HG02884 (cell line): ENCODE measurements around the gene CCDC15.
"Not testable (repeated sequence)": the region's sequence is repeated elsewhere in the genome, so short reads cannot be mapped to it uniquely, and the experiment has no call there.

Source experiments
- ATAC-seq: cut with Tn5 transposase; IDR thresholded peaks from one replicate; pipeline ENCODE4 v1.9.1; 2021; ENCODE audit warnings: mild to moderate bottlenecking, moderate library complexity; ENCODE audit not compliant: unreplicated experiment

Gene CCDC15

DNA sequence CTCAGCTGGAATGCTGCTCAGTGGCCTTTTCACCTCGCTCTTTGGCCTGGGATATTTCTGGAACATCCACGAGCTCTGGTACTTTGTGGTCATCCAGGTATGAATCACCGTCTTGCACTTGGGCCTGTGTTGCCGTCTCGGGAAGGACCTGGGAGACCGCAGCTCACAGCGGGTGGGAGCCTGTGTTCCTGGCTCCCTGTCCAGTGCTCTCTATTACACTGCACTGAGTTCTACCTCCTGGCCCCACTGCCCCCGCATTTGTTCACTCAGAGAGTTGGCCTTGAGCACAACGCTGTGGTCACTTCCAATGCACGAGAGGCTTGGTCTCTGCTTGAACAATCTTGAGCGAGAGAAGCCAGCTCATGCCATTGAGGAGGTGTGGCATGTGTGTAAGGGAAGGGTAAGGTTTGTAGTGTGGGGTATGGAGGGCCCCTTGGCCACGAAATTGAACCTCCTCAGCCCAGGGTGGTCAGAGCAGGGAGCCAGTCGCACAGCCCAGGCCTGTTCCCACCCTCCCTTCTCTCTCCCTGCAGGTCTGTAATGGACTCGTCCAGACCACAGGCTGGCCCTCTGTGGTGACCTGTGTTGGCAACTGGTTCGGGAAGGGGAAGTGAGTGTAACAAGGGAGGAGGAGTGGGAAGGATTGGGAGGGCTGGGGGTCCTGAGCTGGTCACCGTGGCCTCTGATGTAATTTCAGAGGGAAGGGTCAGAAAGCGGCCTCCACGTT is 125.3 kb downstream of the CCDC15 start:
- ATAC-seq, result no peak

DNA sequence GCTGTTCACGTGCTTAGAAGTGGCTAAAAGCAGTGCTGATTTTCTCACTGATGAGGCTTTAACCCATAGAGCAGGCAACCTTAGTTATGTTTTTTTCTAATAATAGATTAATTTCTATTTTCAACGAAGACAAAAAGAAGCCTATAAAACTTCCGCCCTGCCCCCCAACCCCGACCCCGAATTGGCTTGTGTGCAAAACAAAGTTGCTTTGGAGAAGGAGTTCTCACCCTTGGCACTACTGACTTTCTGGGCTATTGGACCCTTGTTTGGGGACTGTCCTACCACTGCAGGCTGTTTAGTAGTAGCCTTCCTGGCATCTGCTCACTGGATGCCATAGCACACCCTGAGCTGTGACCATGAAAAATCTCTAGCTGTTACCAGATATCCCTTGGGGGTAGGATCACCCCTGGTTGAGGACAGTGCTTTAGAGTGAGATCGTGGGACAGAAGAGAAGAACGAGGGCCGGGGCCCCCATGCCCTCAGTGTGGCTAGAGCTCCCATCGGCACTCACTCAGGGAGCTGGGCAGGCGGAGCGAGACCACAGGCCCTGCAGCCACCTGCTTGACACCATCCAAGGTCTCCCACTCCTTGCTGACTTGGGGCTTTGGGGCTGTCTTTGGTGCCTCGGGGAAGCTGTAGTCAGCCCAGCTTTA is 126.0 kb downstream of the CCDC15 start:
- no peak for ATAC-seq

DNA sequence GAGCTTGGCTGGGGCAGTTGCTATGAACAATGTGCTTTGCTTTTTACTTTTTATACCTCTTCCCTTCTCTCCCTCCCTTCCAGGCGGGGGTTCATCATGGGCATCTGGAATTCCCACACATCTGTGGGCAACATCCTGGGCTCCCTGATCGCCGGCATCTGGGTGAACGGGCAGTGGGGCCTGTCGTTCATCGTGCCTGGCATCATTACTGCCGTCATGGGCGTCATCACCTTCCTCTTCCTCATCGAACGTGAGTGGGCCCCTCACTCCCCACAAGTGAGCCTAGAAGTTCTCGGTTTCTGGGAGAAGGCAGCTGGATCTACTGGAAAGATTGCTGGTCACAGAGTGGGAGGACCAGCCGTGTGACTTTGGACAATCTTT is 126.5 kb downstream of the CCDC15 start:
- ATAC-seq, result no peak

DNA sequence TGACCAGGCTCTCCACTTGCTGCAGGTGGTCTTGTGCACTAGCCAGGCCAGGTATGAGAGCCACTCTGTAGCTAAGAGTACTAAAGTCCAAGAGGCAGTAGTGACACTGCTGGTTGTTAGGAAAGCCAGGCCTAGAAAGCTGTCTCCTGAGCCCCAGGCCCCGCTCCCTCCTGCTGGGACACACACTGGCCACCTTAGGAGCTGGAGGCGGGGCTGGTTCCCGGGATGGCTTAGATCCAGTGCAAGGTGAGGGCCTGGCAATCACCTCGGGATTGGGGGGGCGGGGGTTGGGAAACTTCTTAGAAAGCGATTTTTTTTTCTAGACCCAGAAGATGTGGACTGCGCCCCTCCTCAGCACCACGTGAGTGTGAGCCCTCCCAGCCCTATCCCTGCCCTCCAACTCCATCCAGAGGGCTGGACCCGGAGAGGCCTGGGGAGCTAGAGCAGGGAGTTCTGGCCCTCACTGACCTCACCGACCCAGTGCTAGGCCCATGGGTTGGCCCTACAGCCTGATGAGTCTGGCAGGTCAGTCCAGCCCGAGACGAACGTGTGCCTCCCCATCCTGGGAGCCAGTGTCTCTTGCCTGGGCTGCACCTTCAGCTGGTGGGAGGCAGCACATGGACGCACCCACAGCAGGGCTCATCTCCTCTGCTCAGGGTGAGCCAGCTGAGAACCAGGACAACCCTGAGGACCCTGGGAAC is 127.2 kb downstream of the CCDC15 start:
- no peak for ATAC-seq

DNA sequence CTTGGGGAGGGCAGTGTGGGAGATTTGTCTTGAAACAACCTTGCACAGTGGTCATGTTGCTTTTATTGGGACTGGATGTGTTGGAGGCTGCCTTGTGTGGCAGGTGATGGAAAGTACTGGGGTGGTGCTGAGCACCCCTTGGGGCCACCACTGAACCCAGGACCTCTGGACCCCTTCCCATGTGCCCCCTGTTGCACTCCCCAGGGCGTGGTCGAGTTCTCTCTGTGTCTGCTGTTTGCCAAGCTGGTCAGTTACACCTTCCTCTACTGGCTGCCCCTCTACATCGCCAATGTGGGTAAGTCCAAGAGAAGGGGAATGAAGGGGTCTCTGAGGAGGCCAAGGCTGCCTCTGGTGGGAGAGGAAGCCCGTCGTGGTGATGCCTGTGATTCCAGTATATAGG is 128.0 kb downstream of the CCDC15 start:
- ATAC-seq, result no peak

DNA sequence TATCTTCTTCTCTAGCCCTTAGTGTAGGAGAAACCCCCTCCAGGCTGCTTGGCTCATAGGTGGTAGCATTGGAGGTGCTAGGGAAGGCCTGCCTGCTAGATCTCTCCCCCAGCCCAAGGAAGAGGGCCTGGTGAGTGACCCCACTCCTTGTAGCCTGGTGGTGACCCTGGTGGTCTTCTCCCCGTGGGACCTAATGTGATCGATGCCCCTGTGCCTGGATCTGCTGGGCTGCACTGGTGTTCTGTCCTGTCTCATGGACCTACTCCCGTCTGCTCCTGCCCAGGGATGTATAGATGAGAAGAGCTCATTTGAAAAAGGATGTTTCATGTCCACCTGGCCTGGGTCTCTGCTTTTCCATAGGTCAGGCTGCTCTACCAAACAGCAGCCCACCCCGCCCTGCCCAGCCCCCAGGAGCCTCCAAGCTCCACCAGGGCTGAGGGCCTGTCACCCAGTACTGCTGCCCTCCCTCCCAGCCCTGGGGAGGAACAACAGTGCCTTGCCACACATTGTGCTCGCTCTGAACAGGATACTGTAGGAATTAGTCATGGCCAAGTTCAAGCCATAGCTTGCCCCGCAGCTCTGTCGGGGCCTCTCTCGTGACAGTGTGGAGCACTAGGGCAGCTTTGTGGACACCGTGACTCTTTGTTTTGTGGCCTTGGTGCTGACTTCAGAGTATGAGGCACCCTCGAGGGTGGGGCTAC is 128.8 kb downstream of the CCDC15 start:
- ATAC-seq, result no peak

DNA sequence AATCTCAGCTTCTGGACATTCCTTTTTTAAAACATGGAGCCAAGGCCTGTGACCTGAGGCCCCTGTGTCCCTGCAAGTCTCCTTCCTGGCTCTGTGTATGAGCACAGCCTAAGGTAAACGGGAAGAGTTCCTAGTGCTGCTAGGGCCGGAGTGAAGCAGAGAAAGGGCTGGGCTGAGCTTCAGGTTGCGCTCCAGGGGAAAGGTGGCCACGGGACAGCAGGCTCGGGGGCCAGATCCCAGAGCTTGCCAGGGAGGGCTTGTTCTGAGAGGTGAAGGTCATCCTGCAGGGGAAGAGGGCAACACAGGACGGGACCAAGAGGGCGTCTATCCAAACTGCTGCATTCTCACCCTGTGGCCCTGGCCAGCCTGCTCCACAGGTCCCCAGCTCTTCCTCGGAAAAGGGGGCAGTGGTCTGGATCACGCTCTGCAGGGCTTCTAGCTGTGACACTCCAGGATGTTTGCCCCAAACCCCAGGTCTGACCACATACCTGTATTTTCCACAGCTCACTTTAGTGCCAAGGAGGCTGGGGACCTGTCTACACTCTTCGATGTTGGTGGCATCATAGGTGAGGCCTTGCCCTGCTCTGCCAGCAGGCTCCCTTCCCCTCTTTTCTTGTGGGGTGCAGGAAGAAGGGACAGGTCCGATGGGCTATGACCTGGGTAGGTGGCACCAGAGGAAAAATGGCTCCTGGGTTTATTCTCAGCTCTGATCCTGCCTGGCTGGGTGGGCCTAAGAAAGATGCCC is 129.5 kb downstream of the CCDC15 start:
- no peak for ATAC-seq

DNA sequence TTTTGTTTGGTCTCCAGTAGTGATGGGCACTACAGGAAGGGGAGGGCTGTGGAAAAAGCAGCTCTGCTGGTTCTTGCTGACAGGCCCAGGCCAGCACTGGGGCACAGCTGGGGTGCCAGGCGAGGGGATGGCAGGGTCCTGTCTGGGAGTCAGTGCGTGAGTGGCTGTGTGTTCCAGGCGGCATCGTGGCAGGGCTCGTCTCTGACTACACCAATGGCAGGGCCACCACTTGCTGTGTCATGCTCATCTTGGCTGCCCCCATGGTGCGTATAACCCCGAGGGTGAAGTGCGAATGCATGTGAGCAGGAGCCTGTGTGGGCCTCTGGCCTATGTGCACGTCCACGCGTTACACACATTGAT is 130.0 kb downstream of the CCDC15 start:
- no peak for ATAC-seq

DNA sequence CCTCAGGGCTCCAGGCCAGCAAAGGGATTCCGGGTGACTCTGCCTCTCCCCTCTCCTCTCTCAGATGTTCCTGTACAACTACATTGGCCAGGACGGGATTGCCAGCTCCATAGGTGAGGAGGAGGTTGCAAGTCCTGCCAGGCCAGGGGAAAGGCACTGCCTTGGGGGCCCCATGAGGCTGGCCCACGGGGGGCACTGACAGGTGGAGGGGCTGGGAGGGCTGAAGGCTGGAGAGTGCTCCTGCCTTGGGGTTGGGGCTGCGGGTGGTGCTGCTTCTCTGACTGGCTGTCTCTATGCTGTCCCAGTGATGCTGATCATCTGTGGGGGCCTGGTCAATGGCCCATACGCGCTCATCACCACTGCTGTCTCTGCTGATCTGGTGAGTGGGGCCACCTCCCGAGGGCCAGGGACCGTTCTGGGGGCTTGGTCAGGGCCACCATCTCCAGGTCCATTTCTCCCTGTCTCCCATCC is 130.8 kb downstream of the CCDC15 start:
- ATAC-seq, result no peak

DNA sequence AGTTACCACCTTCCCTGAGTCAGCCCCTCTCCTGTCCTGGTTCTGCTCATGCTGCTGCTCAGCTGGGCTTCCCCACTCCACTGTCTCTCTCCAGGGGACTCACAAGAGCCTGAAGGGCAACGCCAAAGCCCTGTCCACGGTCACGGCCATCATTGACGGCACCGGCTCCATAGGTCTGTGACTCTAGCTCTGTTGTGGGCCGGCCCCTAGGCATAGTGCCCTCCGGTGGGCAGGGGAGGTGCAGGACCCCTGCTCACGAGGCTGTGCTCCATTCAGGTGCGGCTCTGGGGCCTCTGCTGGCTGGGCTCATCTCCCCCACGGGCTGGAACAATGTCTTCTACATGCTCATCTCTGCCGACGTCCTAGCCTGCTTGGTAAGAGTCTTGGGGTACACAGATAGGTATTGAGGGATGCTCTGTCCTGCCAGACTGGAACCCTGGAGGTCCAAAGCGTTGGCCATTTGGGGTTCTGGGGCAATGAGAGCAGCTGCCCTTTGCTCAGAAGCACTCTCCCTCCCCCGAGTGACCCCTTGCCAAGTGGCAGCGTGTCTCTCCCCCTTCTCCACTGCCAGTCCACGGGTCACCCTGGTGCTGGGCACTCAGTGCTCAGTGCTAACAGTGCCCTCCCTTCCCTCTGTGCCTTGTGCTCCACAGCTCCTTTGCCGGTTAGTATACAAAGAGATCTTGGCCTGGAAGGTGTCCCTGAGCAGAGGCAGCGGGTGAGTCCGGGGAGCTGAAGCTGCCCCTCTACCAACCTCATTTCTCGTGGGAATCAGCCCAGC is 131.5 kb downstream of the CCDC15 start:
- ATAC-seq, result no peak

DNA sequence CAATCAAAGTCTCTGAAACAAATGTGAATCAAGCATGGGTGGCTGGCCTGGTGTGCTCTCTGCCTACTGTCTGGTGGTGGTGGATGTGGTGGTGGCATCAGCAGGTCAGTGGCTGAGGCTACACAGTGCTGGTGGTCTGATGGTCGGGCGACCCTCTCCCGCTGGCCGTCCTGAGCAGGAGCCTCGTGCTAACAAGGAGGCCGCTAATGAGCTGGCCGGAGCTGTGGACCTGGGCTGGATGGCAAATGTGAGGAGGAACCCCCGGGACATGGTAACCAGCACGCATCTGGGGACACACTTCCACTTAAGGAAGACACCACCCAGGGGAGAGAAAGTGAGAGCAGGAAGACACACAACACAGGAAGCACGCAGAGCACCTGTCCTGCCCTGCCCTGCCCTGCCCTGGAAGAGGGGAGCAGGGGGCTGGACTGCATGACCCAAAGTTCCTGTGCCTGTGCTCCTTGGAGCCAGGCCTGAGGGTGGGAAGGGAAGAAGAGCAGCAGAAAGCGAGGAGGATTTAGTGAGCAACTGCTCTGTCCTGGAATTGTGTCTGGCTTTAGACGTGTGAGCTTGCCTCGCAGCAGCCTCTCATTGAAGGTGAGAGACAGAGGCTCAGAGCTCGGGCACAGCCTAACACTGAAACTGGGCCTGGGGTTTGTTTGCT is 132.8 kb downstream of the CCDC15 start:
- ATAC-seq, result no peak

DNA sequence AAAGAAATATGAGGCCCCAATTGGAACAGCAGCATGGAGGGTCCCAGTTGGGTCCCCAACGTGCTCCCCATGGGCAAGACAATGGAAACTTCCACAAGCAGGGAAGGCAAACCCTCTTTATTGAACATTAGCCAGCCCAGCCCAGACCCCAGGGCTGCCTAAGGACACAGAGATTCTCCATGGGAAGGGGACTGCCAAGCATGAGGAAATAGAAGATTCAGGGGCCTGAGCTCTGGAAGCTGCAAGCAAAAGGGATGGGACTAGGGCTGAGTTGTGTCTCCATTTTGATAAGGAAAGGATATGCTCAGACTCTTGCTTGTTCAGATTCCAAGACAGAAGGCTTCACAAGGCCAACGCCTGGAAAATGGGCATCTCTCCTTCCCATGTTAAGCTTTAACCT is 134.1 kb downstream of the CCDC15 start:
- ATAC-seq, result no peak

DNA sequence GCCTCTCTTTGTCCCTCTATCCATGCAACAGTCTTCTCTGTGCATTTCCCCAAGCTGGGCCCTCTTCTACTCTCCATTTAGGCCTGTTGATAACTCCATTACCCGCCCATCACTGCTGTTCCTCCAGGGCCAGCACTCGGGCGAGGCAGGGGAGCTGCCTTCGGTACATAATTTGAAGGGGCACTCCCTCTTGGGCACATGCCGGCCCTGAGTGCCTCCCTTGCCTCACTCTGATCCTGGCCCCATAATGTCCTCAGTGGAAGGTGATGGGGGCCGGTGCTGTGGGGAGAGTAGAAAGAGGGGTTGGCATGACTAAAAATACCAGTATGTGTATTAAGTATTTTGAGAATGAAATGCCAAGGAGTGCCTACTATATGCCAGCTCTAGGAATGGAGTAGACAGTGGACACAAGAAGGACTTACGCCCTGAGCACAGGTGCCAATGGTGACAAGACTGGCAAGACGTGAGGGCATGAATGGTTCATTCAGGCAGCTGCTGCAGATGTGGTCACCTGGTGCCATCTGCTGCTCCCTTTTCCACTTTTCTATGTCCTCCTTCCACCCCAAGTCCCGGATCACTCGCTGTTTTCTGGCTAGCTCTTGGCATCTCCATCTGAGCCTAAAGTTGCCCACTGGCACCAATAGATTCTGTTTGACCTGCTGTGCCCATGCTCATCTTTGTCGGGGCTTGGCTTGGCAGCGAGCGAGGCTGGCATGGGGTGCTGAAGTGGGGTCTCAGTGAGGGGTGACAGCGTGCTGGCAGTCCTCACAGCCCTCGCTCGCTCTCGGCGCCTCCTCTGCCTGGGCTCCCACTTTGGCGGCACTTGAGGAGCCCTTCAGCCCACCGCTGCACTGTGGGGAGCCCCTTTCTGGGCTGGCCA is 134.8 kb downstream of the CCDC15 start:
- no peak for ATAC-seq

DNA sequence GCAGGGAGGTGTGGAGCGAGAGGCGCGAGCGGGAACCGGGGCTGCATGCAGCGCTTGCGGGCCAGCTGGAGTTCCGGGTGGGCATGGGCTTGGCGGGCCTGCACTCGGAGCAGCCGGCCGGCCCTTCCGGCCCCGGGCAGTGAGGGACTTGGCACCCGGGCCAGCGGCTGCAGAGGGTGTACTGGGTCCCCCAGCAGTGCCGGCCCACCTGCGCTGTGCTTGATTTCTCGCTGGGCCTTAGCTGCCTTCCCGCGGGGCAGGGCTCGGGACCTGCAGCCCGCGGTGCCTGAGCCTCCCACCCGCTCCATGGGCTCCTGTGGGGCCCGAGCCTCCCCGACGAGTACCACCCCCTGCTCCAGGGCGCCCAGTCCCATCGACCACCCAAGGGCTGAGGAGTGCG is 135.5 kb downstream of the CCDC15 start:
- not testable (repeated sequence) for ATAC-seq

DNA sequence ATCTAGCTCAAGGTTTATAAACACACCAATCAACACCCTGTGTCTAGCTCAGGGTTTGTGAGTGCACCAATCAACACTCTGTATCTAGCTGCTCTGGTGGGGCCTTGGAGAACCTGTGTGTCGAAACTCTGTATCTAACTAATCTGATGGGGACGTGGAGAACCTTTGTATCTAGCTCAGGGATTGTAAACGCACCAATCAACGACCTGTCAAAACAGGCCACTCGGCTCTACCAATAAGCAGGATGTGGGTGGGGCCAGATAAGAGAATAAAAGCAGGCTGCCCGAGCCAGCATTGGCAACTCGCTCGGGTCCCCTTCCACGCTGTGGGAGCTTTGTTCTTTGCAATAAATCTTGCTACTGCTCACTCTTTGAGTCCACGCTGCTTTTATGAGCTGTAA is 136.1 kb downstream of the CCDC15 start:
- ATAC-seq, result not testable (repeated sequence)

DNA sequence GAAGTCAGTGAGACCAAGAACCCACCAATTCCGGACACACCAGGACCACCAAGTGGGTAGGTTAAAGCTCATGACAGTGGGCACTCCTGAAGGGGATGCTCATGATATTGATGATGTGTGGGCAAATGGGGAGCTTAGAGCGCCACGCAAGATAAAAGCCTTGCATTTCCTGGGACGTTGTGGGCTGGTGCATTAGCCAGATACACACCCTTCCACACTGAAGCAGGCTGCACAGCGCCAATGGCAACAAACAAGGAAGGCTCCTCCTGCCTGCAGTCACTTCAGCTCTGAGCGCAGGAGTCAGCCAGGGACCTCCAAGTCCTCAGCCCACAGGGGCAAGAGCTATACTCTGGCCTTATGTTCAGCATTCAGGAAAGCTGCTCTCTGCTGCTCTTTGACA is 136.8 kb downstream of the CCDC15 start:
- ATAC-seq, result no peak
